SK-N-SH (cell line): Measurements from ENCODE around the gene C1QTNF8. TPM values are rescaled to one million over a fixed set of nuclear protein-coding genes. Genes with fewer than 3 reads are reported as not detected.

Experiments
- CTCF ChIA-PET: fragments of 300-600, 350-600 bp; formaldehyde crosslinking; extraction: SDS; loops from one replicate; lab custom pipeline; 2021; lab: Yijun Ruan, JAX
- POLR2A ChIA-PET: fragments of 350-600 bp; sonication (Branson Sonifier 250); formaldehyde crosslinking; extraction: SDS; loops from one replicate; lab custom pipeline; 2020; ENCODE audit warnings: antibody characterized with exemption, inconsistent platforms; lab: Yijun Ruan, JAX
- DNase-seq: peaks from one replicate; pipeline ENCODE4 v3.0.0; 2012
- H2AFZ ChIP-seq: fragments of 200-600 bp; sonication (generic); 2 replicates; pipeline ENCODE4 v1.8.1; 2016; ENCODE audit warnings: antibody characterized with exemption, mild to moderate bottlenecking, low read depth
- H3F3A ChIP-seq: fragments of 200-600 bp; sonication (generic); replicated peaks from 2 replicates; pipeline ENCODE3; 2016; ENCODE audit warnings: antibody characterized with exemption, mild to moderate bottlenecking; ENCODE audit not compliant: insufficient read depth
- H3K27ac ChIP-seq, 2 experiments: fragments of 200-500 bp in 1 of 2; fragments of 200-600 bp in 1 of 2; sonication (Bioruptor generic) in 1 of 2; sonication (generic), shearing (Covaris generic) in 1 of 2; 2 replicates each; pipeline versions ENCODE4 v1.5.1 to v1.6.1; 2014 to 2016; ENCODE audit warnings: low read depth in 2 of 2, inconsistent platforms in 1 of 2, low read length in 1 of 2, mild to moderate bottlenecking in 1 of 2, mixed read lengths in 1 of 2
- H3K27me3 ChIP-seq: fragments of 200-600 bp; sonication (generic), shearing (Covaris generic); 2 replicates; pipeline ENCODE4 v1.6.1; 2016; ENCODE audit warnings: mixed run types; ENCODE audit not compliant: insufficient read depth
- H3K36me3 ChIP-seq, 2 experiments: fragments of 200-500 bp in 1 of 2; fragments of 200-600 bp in 1 of 2; sonication (Bioruptor generic) in 1 of 2; sonication (generic) in 1 of 2; replicated peaks in 1 of 2; 2 replicates each; pipeline versions ENCODE3 to v1.5.1; 2014 to 2016; ENCODE audit warnings: low read length in 1 of 2, mild to moderate bottlenecking in 1 of 2; ENCODE audit not compliant: insufficient read depth in 2 of 2, control insufficient read depth in 1 of 2
- H3K4me1 ChIP-seq, 2 experiments: fragments of 200-500 bp in 1 of 2; fragments of 200-600 bp in 1 of 2; sonication (Bioruptor generic) in 1 of 2; sonication (generic), shearing (Covaris generic) in 1 of 2; 2 replicates each; pipeline versions ENCODE4 v1.5.1 to v1.6.1; 2014 to 2016; ENCODE audit warnings: low read depth in 1 of 2, low read length in 1 of 2, mixed run types in 1 of 2; ENCODE audit not compliant: insufficient read depth in 2 of 2, control insufficient read depth in 1 of 2
- H3K4me2 ChIP-seq: fragments of 200-600 bp; sonication (generic), shearing (Covaris generic); 2 replicates; pipeline ENCODE4 v1.6.1; 2017; ENCODE audit warnings: mixed run types
- H3K4me3 ChIP-seq, 2 experiments: fragments of 200-500 bp in 1 of 2; fragments of 200-600 bp in 1 of 2; sonication (Bioruptor generic) in 1 of 2; sonication (generic), shearing (Covaris generic) in 1 of 2; 2 replicates each; pipeline versions ENCODE4 v1.5.1 to v1.8.1; 2014 to 2016; ENCODE audit warnings: low read depth in 2 of 2, inconsistent platforms in 1 of 2, low read length in 1 of 2, mild to moderate bottlenecking in 1 of 2, mixed read lengths in 1 of 2, moderate library complexity in 1 of 2
- H3K79me2 ChIP-seq: fragments of 200-600 bp; sonication (generic); 2 replicates; pipeline ENCODE4 v1.8.1; 2017; ENCODE audit warnings: mild to moderate bottlenecking; ENCODE audit not compliant: insufficient read depth
- H3K9ac ChIP-seq: fragments of 200-600 bp; sonication (generic); 2 replicates; pipeline ENCODE4 v1.6.1; 2017; ENCODE audit warnings: mixed run types
- H3K9me2 ChIP-seq: fragments of 200-600 bp; sonication (generic); 2 replicates; pipeline ENCODE4 v1.6.1; 2017; ENCODE audit warnings: mixed run types
- H3K9me3 ChIP-seq: fragments of 200-600 bp; sonication (generic); 2 replicates; pipeline ENCODE4 v1.6.1; 2017; ENCODE audit warnings: mixed run types, mild to moderate bottlenecking, moderate library complexity
- H4K20me1 ChIP-seq: fragments of 200-600 bp; sonication (generic); 2 replicates; pipeline ENCODE4 v1.6.1; 2017; ENCODE audit warnings: mild to moderate bottlenecking, mixed run types; ENCODE audit not compliant: insufficient read depth
- CTCF ChIP-seq: fragments of 200-600 bp; sonication (generic); IDR thresholded peaks from 2 replicates; pipeline ENCODE4 v1.6.1; 2017; ENCODE audit warnings: antibody characterized with exemption, mild to moderate bottlenecking, moderate library complexity
- EP300 ChIP-seq, 2 experiments: IDR thresholded peaks; 2 replicates each; pipeline versions ENCODE4 v1.4.0 to v1.6.1; 2012; ENCODE audit warnings: borderline replicate concordance in 1 of 2, low read depth in 1 of 2, low read length in 1 of 2
- FOSL2 ChIP-seq: IDR thresholded peaks from 2 replicates; pipeline ENCODE4 v1.4.0; 2012; ENCODE audit warnings: low read depth, mild to moderate bottlenecking, moderate library complexity, borderline replicate concordance
- FOXM1 ChIP-seq: IDR thresholded peaks from 2 replicates; pipeline ENCODE4 v1.4.0; 2012; ENCODE audit warnings: low read depth, mild to moderate bottlenecking
- GABPA ChIP-seq: IDR thresholded peaks from 2 replicates; pipeline ENCODE4 v1.4.0; 2012; ENCODE audit warnings: low read depth, mild to moderate bottlenecking
- MAX ChIP-seq: IDR thresholded peaks from 2 replicates; pipeline ENCODE4 v1.4.0; 2012; ENCODE audit warnings: low read depth
- MXI1 ChIP-seq: IDR thresholded peaks from 2 replicates; pipeline ENCODE4 v1.6.1; 2012; ENCODE audit warnings: mild to moderate bottlenecking, low read depth, low read length, improper control_type of control experiment
- NRF1 ChIP-seq: IDR thresholded peaks from 2 replicates; pipeline ENCODE4 v1.6.1; 2012; ENCODE audit warnings: low read depth, mild to moderate bottlenecking, low read length
- RCOR1 ChIP-seq: fragments of 150-350 bp; IDR thresholded peaks from 2 replicates; pipeline ENCODE4 v1.6.1; 2017; ENCODE audit warnings: antibody characterized with exemption, low read length
- REST ChIP-seq: IDR thresholded peaks from 2 replicates; pipeline ENCODE4 v1.6.1; 2012; ENCODE audit warnings: mild to moderate bottlenecking, low read depth, low read length, moderate library complexity
- SIN3A ChIP-seq: IDR thresholded peaks from 2 replicates; pipeline ENCODE4 v1.6.1; 2012; ENCODE audit warnings: low read depth, mild to moderate bottlenecking, low read length, moderate library complexity, borderline replicate concordance
- TAF1 ChIP-seq: IDR thresholded peaks from 2 replicates; pipeline ENCODE4 v1.6.1; 2012; ENCODE audit warnings: low read depth, mild to moderate bottlenecking, low read length, moderate library complexity, borderline replicate concordance
- TCF12 ChIP-seq: IDR thresholded peaks from 2 replicates; pipeline ENCODE4 v1.4.0; 2012
- TEAD4 ChIP-seq: IDR thresholded peaks from 2 replicates; pipeline ENCODE4 v1.4.0; 2012; ENCODE audit warnings: mild to moderate bottlenecking, borderline replicate concordance; ENCODE audit not compliant: insufficient read depth
- USF1 ChIP-seq: IDR thresholded peaks from 2 replicates; pipeline ENCODE4 v1.4.0; 2012; ENCODE audit warnings: low read depth, borderline replicate concordance
- USF2 ChIP-seq: fragments of 150-350 bp; IDR thresholded peaks from 2 replicates; pipeline ENCODE4 v1.6.1; 2017; ENCODE audit warnings: antibody characterized with exemption, low read length, low read depth, borderline replicate concordance
- YY1 ChIP-seq: IDR thresholded peaks from 2 replicates; pipeline ENCODE4 v1.4.0; 2012; ENCODE audit warnings: low read depth, mild to moderate bottlenecking
- ZBTB33 ChIP-seq: IDR thresholded peaks from 2 replicates; pipeline ENCODE4 v1.4.0; 2012; ENCODE audit warnings: low read depth, borderline replicate concordance
- WGBS: methylation state at CpG from one replicate; pipeline ENCODE4 v1.1.6; 2017; ENCODE audit warnings: low lambda C conversion rate; 5-methylcytosine and 5-hydroxymethylcytosine counted together
- polyA plus RNA-seq, 3 experiments: library from polyadenylated mRNA; depleted of rRNA; stranded (reverse); fragments of >200 nt; gene quantifications; 2 replicates each; pipeline ENCODE4 v1.2.3, GENCODE V29; 2012

C1QTNF8 gene
- polyA plus RNA-seq, 1 of the 3 experiments (the other 2 are of a cell fraction) = not detected

- TF ChIP-seq CTCF (no peak), TAF1 (no peak), REST (no peak), EP300 (IDR thresholded peaks at IDR 0.05; ENCODE audit: borderline replicate concordance in 1 of 2, low read depth in 1 of 2, low read length in 1 of 2) (no peak), FOXM1 (no peak), MAX (no peak), GABPA (no peak), USF1 (no peak), TCF12 (no peak), TEAD4 (no peak), ZBTB33 (no peak), YY1 (no peak), USF2 (no peak), SIN3A (no peak), FOSL2 (no peak), NRF1 (no peak), MXI1 (no peak), RCOR1 (no peak)
- Histone ChIP-seq H3K27me3 (peaks cover 58% of the 10 kb centered on the region), H3K9ac (no peak overlapping the region), H3K4me3 (no peak overlapping the region), H3K36me3 (no peaks in the 10 kb centered on the region), H3K4me2 (no peak overlapping the region), H3K27ac (no peak overlapping the region), H2AFZ (no peak overlapping the region), H3K9me2 (no peaks in the 10 kb centered on the region), H3K9me3 (no peaks in the 10 kb centered on the region), H3F3A (no peaks in the 10 kb centered on the region), H4K20me1 (0 out of 2 replicates have a peak, but pooled peaks cover 2% of the 10 kb centered on the region), H3K4me1 (no peaks in the 10 kb centered on the region), H3K79me2 (no peaks in the 10 kb centered on the region)
- no peak for DNase-seq
- WGBS = no CpG with 5 or more reads among the region's 18 CpGs
- ChIA-PET CTCF (interaction anchor here (0.7 kb wide), 1 partner anchor 70 kb away, joined by 3 read pairs; no protein-coding TSS in a partner anchor), POLR2A (no interaction called here)
Observed at GRCh38 chr16:1124291-1124690, 28.2 kb upstream of the C1QTNF8 start.
